ENCODE results near the gene TBC1D20.
A peak's percentile ranks its signal among the peaks of the same experiment; 100 is the strongest.
"Not testable (repeated sequence)": the region's sequence is repeated elsewhere in the genome, so short reads cannot be mapped to it uniquely, and the experiment has no call there.

The TBC1D20 gene

GRCh38 chr20:393296-393695 lies 69.0 kb downstream of the TBC1D20 start:
- 100% methylated on average over 2 of the region's 2 CpGs for WGBS
- not testable (repeated sequence) for H2BK120ac ChIP-seq (ENCODE audit: low read depth, low read length); H2AK5ac ChIP-seq (ENCODE audit: low read length, severe bottlenecking); H3K4ac ChIP-seq (ENCODE audit: low read depth in 1 of 2, low read length in 2 of 2); H3K4me3 ChIP-seq (ENCODE audit: insufficient read depth in 1 of 2, low read depth in 1 of 2, low read length in 2 of 2); H3K27me3 ChIP-seq (ENCODE audit: control insufficient read depth in 1 of 2, insufficient read depth in 1 of 2, low read length in 2 of 2); DNase-seq; H3K4me2 ChIP-seq (ENCODE audit: low read length, poor library complexity, severe bottlenecking); H4K91ac ChIP-seq (ENCODE audit: low read length); H3K9me3 ChIP-seq (ENCODE audit: control insufficient read depth, low read length); H3K4me1 ChIP-seq (ENCODE audit: control insufficient read depth, insufficient read depth, low read depth, low read length); H2BK15ac ChIP-seq (ENCODE audit: low read depth, poor library complexity, severe bottlenecking); H3K14ac ChIP-seq (ENCODE audit: low read length in 2 of 2); H4K8ac ChIP-seq (ENCODE audit: low read length); H3K27ac ChIP-seq (ENCODE audit: low read length, poor library complexity, severe bottlenecking); H3K23ac ChIP-seq (ENCODE audit: low read length in 2 of 2); H3K9ac ChIP-seq (ENCODE audit: low read length); H2BK12ac ChIP-seq (ENCODE audit: low read length in 2 of 2); H2AFZ ChIP-seq (ENCODE audit: low read depth, low read length); H2BK5ac ChIP-seq (ENCODE audit: low read depth, low read length, poor library complexity, severe bottlenecking); H3K79me1 ChIP-seq (replicated peaks; ENCODE audit: low read length, poor library complexity, severe bottlenecking); H3K18ac ChIP-seq (ENCODE audit: low read depth in 1 of 2, low read length in 2 of 2)
- H3K36me3 ChIP-seq (ENCODE audit: control insufficient read depth in 1 of 2, insufficient read depth in 2 of 2, low read depth in 1 of 2, low read length in 2 of 2) = peaks cover 35 to 72% of the 10 kb centered on the region in 2 experiments

GRCh38 chr20:391041-391711 lies 71.2 kb downstream of the TBC1D20 start:
- H3K4me1 ChIP-seq (ENCODE audit: control insufficient read depth, insufficient read depth, low read depth, low read length) = peaks cover 6% of the 10 kb centered on the region
- H3K9me3 ChIP-seq (ENCODE audit: control insufficient read depth, low read length) = no peaks in the 10 kb centered on the region
- no peak overlapping the region for H3K23ac ChIP-seq (ENCODE audit: low read length in 2 of 2)
- H3K4me3 ChIP-seq (ENCODE audit: insufficient read depth in 1 of 2, low read depth in 1 of 2, low read length in 2 of 2) = no peak overlapping the region
- H2BK5ac ChIP-seq (ENCODE audit: low read depth, low read length, poor library complexity, severe bottlenecking) = no peak overlapping the region
- no peak overlapping the region for H3K18ac ChIP-seq (ENCODE audit: low read depth in 1 of 2, low read length in 2 of 2)
- H3K27me3 ChIP-seq (ENCODE audit: control insufficient read depth in 1 of 2, insufficient read depth in 1 of 2, low read length in 2 of 2) = no peaks in the 10 kb centered on the region
- H3K9ac ChIP-seq (ENCODE audit: low read length) = no peak overlapping the region
- H4K8ac ChIP-seq (ENCODE audit: low read length) = no peak overlapping the region
- no peak overlapping the region for H3K4me2 ChIP-seq (ENCODE audit: low read length, poor library complexity, severe bottlenecking)
- no peak overlapping the region for H3K4ac ChIP-seq (ENCODE audit: low read depth in 1 of 2, low read length in 2 of 2)
- 97% methylated on average over 29 of the region's 29 CpGs for WGBS
- no peak overlapping the region for H3K14ac ChIP-seq (ENCODE audit: low read length in 2 of 2)
- H3K79me1 ChIP-seq (replicated peaks; ENCODE audit: low read length, poor library complexity, severe bottlenecking) = no peaks in the 10 kb centered on the region
- no peak overlapping the region for H2AFZ ChIP-seq (ENCODE audit: low read depth, low read length)
- H2BK12ac ChIP-seq (ENCODE audit: low read length in 2 of 2) = no peak overlapping the region
- no peak overlapping the region for H2AK5ac ChIP-seq (ENCODE audit: low read length, severe bottlenecking)
- DNase-seq = no peak
- H3K36me3 ChIP-seq (ENCODE audit: control insufficient read depth in 1 of 2, insufficient read depth in 2 of 2, low read depth in 1 of 2, low read length in 2 of 2) = peaks cover 29 to 61% of the 10 kb centered on the region in 2 experiments
- no peak overlapping the region for H2BK15ac ChIP-seq (ENCODE audit: low read depth, poor library complexity, severe bottlenecking)
- H4K91ac ChIP-seq (ENCODE audit: low read length) = no peak overlapping the region
- no peak overlapping the region for H2BK120ac ChIP-seq (ENCODE audit: low read depth, low read length)
- no peak overlapping the region for H3K27ac ChIP-seq (ENCODE audit: low read length, poor library complexity, severe bottlenecking)

- no peak for DNase-seq
- Histone ChIP-seq H3K9ac (ENCODE audit: low read length) (no peak overlapping the region), H3K4ac (ENCODE audit: low read depth in 1 of 2, low read length in 2 of 2) (no peak overlapping the region), H3K4me3 (ENCODE audit: insufficient read depth in 1 of 2, low read depth in 1 of 2, low read length in 2 of 2) (no peak overlapping the region), H3K79me1 (replicated peaks; ENCODE audit: low read length, poor library complexity, severe bottlenecking) (peaks cover 1% of the 10 kb centered on the region), H3K27ac (ENCODE audit: low read length, poor library complexity, severe bottlenecking) (no peak overlapping the region), H2AK5ac (ENCODE audit: low read length, severe bottlenecking) (no peak overlapping the region), H2BK120ac (ENCODE audit: low read depth, low read length) (no peak overlapping the region), H4K91ac (ENCODE audit: low read length) (no peak overlapping the region), H3K9me3 (ENCODE audit: control insufficient read depth, low read length) (no peaks in the 10 kb centered on the region), H3K4me2 (ENCODE audit: low read length, poor library complexity, severe bottlenecking) (no peak overlapping the region), H2AFZ (ENCODE audit: low read depth, low read length) (no peak overlapping the region), H3K14ac (ENCODE audit: low read length in 2 of 2) (no peak overlapping the region), H2BK5ac (ENCODE audit: low read depth, low read length, poor library complexity, severe bottlenecking) (no peak overlapping the region), H3K23ac (ENCODE audit: low read length in 2 of 2) (no peak overlapping the region), H3K4me1 (ENCODE audit: control insufficient read depth, insufficient read depth, low read depth, low read length) (peaks cover 5% of the 10 kb centered on the region), H3K18ac (ENCODE audit: low read depth in 1 of 2, low read length in 2 of 2) (no peak overlapping the region), H2BK12ac (ENCODE audit: low read length in 2 of 2) (no peak overlapping the region), H4K8ac (ENCODE audit: low read length) (no peak overlapping the region), H3K36me3 (ENCODE audit: control insufficient read depth in 1 of 2, insufficient read depth in 2 of 2, low read depth in 1 of 2, low read length in 2 of 2) (peaks cover 23 to 43% of the 10 kb centered on the region in 2 experiments), H3K27me3 (ENCODE audit: control insufficient read depth in 1 of 2, insufficient read depth in 1 of 2, low read length in 2 of 2) (no peaks in the 10 kb centered on the region), H2BK15ac (ENCODE audit: low read depth, poor library complexity, severe bottlenecking) (no peak overlapping the region)
- 86% methylated on average over 6 of the region's 6 CpGs for WGBS
Measured at GRCh38 chr20:389220-389619, 73.1 kb downstream of the TBC1D20 start.

- H2BK5ac ChIP-seq (ENCODE audit: low read depth, low read length, poor library complexity, severe bottlenecking) = no peak overlapping the region
- H2BK120ac ChIP-seq (ENCODE audit: low read depth, low read length) = no peak overlapping the region
Measured at GRCh38 chr20:388034-388994, 74.0 kb downstream of the TBC1D20 start.

More at GRCh38 chr20:388034-388994, 74.0 kb downstream of the TBC1D20 start:
- no peak overlapping the region for H3K27ac ChIP-seq (ENCODE audit: low read length, poor library complexity, severe bottlenecking)
- peaks cover 5% of the 10 kb centered on the region for H3K4me1 ChIP-seq (ENCODE audit: control insufficient read depth, insufficient read depth, low read depth, low read length)
- peak overlapping the region in 1 of 2 experiments; percentile 9 for H3K23ac ChIP-seq (ENCODE audit: low read length in 2 of 2)
- no peak overlapping the region for H2BK15ac ChIP-seq (ENCODE audit: low read depth, poor library complexity, severe bottlenecking)
- H3K18ac ChIP-seq (ENCODE audit: low read depth in 1 of 2, low read length in 2 of 2) = no peak overlapping the region
- H3K14ac ChIP-seq (ENCODE audit: low read length in 2 of 2) = no peak overlapping the region
- no peak overlapping the region for H2BK12ac ChIP-seq (ENCODE audit: low read length in 2 of 2)
- no peak overlapping the region for H4K91ac ChIP-seq (ENCODE audit: low read length)
- H2AK5ac ChIP-seq (ENCODE audit: low read length, severe bottlenecking) = no peak overlapping the region
- no peak overlapping the region for H3K4me3 ChIP-seq (ENCODE audit: insufficient read depth in 1 of 2, low read depth in 1 of 2, low read length in 2 of 2)
- H3K36me3 ChIP-seq (ENCODE audit: control insufficient read depth in 1 of 2, insufficient read depth in 2 of 2, low read depth in 1 of 2, low read length in 2 of 2) = peaks cover 23 to 38% of the 10 kb centered on the region in 2 experiments
- H3K4me2 ChIP-seq (ENCODE audit: low read length, poor library complexity, severe bottlenecking) = no peak overlapping the region
- no peak for DNase-seq
- no peak overlapping the region for H3K9ac ChIP-seq (ENCODE audit: low read length)
- H4K8ac ChIP-seq (ENCODE audit: low read length) = no peak overlapping the region
- WGBS = 96% methylated on average over 21 of the region's 21 CpGs
- no peaks in the 10 kb centered on the region for H3K9me3 ChIP-seq (ENCODE audit: control insufficient read depth, low read length)
- no peaks in the 10 kb centered on the region for H3K27me3 ChIP-seq (ENCODE audit: control insufficient read depth in 1 of 2, insufficient read depth in 1 of 2, low read length in 2 of 2)
- no peak overlapping the region for H3K4ac ChIP-seq (ENCODE audit: low read depth in 1 of 2, low read length in 2 of 2)
- H3K79me1 ChIP-seq (replicated peaks; ENCODE audit: low read length, poor library complexity, severe bottlenecking) = peaks cover 1% of the 10 kb centered on the region
- no peak overlapping the region for H2AFZ ChIP-seq (ENCODE audit: low read depth, low read length)
